ENCODE results near the gene PHACTR4.

Gene PHACTR4

DNA sequence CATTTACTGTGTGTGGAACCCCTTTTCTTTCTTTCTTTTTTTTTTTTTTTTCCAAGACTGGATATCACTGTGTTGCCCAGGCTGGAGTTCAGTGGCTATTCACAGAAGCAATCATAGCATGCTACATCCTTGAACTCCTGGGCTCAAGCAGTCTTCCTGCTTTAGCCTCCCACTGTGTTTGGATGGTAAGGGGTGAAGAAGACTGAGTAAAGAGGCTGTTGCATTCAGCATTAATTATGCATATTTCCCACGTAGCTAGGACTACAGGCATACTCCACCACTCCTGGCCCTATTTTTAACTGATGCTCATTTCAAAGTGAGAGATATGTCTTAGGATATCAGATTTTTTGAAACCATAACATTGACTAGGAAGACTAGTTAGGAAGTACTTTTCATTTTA lies 39.5 kb downstream of the PHACTR4 start:
- no peaks in the 10 kb centered on the region for H3K27me3 ChIP-seq (ENCODE audit: control insufficient read depth, low read length)
- H3K9me2 ChIP-seq (replicated peaks; ENCODE audit: control insufficient read depth, low read length), result no peaks in the 10 kb centered on the region
- H3K4me3 ChIP-seq (ENCODE audit: low read length), result no peak overlapping the region
- H3K9me3 ChIP-seq (ENCODE audit: control insufficient read depth, insufficient read depth, low read length), result no peaks in the 10 kb centered on the region
- H3K36me3 ChIP-seq (ENCODE audit: control insufficient read depth, low read length), result no peaks in the 10 kb centered on the region
- no peak overlapping the region for H3K4me2 ChIP-seq (ENCODE audit: low read length)
- TF ChIP-seq EZH2phosphoT487 (IDR thresholded peaks at IDR 0.05; ENCODE audit: borderline replicate concordance, low read length), result no peak
- TF ChIP-seq, protein P1, sequence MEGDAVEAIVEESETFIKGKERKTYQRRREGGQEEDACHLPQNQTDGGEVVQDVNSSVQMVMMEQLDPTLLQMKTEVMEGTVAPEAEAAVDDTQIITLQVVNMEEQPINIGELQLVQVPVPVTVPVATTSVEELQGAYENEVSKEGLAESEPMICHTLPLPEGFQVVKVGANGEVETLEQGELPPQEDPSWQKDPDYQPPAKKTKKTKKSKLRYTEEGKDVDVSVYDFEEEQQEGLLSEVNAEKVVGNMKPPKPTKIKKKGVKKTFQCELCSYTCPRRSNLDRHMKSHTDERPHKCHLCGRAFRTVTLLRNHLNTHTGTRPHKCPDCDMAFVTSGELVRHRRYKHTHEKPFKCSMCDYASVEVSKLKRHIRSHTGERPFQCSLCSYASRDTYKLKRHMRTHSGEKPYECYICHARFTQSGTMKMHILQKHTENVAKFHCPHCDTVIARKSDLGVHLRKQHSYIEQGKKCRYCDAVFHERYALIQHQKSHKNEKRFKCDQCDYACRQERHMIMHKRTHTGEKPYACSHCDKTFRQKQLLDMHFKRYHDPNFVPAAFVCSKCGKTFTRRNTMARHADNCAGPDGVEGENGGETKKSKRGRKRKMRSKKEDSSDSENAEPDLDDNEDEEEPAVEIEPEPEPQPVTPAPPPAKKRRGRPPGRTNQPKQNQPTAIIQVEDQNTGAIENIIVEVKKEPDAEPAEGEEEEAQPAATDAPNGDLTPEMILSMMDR (IDR thresholded peaks at IDR 0.05; ENCODE audit: low read depth, low read length, poor library complexity, severe bottlenecking), result no peak
- peaks cover 10% of the 10 kb centered on the region; the same call in 1 of the 2 replicates for H3F3A ChIP-seq (ENCODE audit: control insufficient read depth, insufficient read depth)
- no peak overlapping the region for H3K27ac ChIP-seq (ENCODE audit: low read depth, low read length)
- peaks cover 5% of the 10 kb centered on the region for H3K79me2 ChIP-seq (ENCODE audit: control insufficient read depth, low read length)
- no peaks in the 10 kb centered on the region for H4K20me1 ChIP-seq (ENCODE audit: control insufficient read depth, insufficient read depth, low read depth, low read length)
- H3K4me1 ChIP-seq (ENCODE audit: control insufficient read depth, low read length), result peaks cover 13% of the 10 kb centered on the region

DNA sequence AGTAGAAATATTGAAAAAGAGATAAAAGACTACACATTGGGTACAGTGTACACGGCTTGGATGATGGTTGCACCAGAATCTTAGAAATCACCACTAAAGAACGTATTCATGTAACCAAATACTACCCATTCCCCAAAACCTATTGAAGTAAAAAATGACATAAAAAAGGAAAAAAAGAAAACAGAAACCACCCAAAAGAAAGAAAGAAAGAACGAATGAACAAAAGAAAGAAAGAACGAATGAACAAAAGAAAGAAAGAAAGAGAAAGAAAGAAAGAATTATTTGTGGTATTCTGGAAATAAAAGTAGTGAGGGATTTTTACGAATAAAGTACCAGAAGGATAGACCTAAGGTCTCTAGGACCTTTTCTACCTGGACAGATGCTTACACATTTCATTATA lies 42.1 kb downstream of the PHACTR4 start:
- no peak overlapping the region for H3K4me3 ChIP-seq (ENCODE audit: low read length)
- H4K20me1 ChIP-seq (ENCODE audit: control insufficient read depth, insufficient read depth, low read depth, low read length), result no peaks in the 10 kb centered on the region
- no peaks in the 10 kb centered on the region for H3K36me3 ChIP-seq (ENCODE audit: control insufficient read depth, low read length)
- TF ChIP-seq, protein P1 (IDR thresholded peaks at IDR 0.05; ENCODE audit: low read depth, low read length, poor library complexity, severe bottlenecking), result no peak
- no peak for TF ChIP-seq EZH2phosphoT487 (IDR thresholded peaks at IDR 0.05; ENCODE audit: borderline replicate concordance, low read length)
- peaks cover 13% of the 10 kb centered on the region; the same call in 1 of the 2 replicates for H3F3A ChIP-seq (ENCODE audit: control insufficient read depth, insufficient read depth)
- H3K27me3 ChIP-seq (ENCODE audit: control insufficient read depth, low read length), result no peaks in the 10 kb centered on the region
- peaks cover 2% of the 10 kb centered on the region; the same call in 1 of the 2 replicates for H3K79me2 ChIP-seq (ENCODE audit: control insufficient read depth, low read length)
- no peaks in the 10 kb centered on the region for H3K9me3 ChIP-seq (ENCODE audit: control insufficient read depth, insufficient read depth, low read length)
- H3K27ac ChIP-seq (ENCODE audit: low read depth, low read length), result no peak overlapping the region
- no peak overlapping the region for H3K4me2 ChIP-seq (ENCODE audit: low read length)
- H3K9me2 ChIP-seq (replicated peaks; ENCODE audit: control insufficient read depth, low read length), result no peaks in the 10 kb centered on the region
- no peaks in the 10 kb centered on the region; the same call in 1 of the 2 replicates for H3K4me1 ChIP-seq (ENCODE audit: control insufficient read depth, low read length)

DNA sequence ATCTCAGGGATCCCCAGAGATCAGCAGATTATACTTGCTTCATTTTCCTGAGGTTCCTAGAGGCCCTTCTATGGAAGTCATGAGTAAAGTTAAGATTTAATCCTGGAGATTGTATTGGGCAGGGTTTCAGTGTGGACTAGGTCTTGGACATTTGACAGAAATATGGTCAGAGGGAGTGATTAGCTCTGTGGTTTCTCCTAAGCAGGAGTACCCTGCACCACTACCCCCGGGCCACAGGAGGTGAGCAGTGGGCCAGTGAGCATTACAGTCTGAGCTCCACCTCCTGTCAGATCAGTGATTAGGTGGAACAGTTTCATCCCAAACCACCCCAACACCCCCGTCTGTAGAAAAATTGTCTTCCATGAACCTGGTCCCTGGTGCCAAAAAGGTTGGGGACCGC lies 43.2 kb downstream of the PHACTR4 start:
- Histone ChIP-seq H3K9me2 (replicated peaks; ENCODE audit: control insufficient read depth, low read length) (no peaks in the 10 kb centered on the region), H4K20me1 (ENCODE audit: control insufficient read depth, insufficient read depth, low read depth, low read length) (no peaks in the 10 kb centered on the region), H3K27me3 (ENCODE audit: control insufficient read depth, low read length) (no peaks in the 10 kb centered on the region), H3K4me2 (ENCODE audit: low read length) (no peak overlapping the region), H3K4me3 (ENCODE audit: low read length) (no peak overlapping the region), H3K4me1 (ENCODE audit: control insufficient read depth, low read length) (no peaks in the 10 kb centered on the region; the same call in 1 of the 2 replicates), H3K79me2 (ENCODE audit: control insufficient read depth, low read length) (peaks cover 2% of the 10 kb centered on the region; the same call in 1 of the 2 replicates), H3F3A (ENCODE audit: control insufficient read depth, insufficient read depth) (peaks cover 10% of the 10 kb centered on the region; the same call in 1 of the 2 replicates), H3K9me3 (ENCODE audit: control insufficient read depth, insufficient read depth, low read length) (no peaks in the 10 kb centered on the region), H3K27ac (ENCODE audit: low read depth, low read length) (no peak overlapping the region), H3K36me3 (ENCODE audit: control insufficient read depth, low read length) (no peaks in the 10 kb centered on the region)
- no peak for TF ChIP-seq EZH2phosphoT487 (IDR thresholded peaks at IDR 0.05; ENCODE audit: borderline replicate concordance, low read length)
- TF ChIP-seq, protein P1 (IDR thresholded peaks at IDR 0.05; ENCODE audit: low read depth, low read length, poor library complexity, severe bottlenecking), result no peak

All from DOHH2 (cell line).